KMS-11 (cell line): ENCODE data around the gene FLVCR1.
"Not testable (repeated sequence)": the region's sequence is repeated elsewhere in the genome, so short reads cannot be mapped to it uniquely, and the experiment has no call there.

Source experiments
- H2AFZ ChIP-seq: fragments of 200-600 bp; sonication (generic); 2 replicates; pipeline ENCODE4 v1.6.1; 2016; ENCODE audit warnings: antibody characterized with exemption, mixed run types, low read depth
- H3K27ac ChIP-seq: fragments of 200-600 bp; sonication (generic); 2 replicates; pipeline ENCODE4 v1.6.1; 2016; ENCODE audit warnings: mild to moderate bottlenecking, mixed run types
- H3K27me3 ChIP-seq: fragments of 200-600 bp; sonication (generic); 2 replicates; pipeline ENCODE4 v1.6.1; 2017; ENCODE audit warnings: mild to moderate bottlenecking, low read depth, mixed run types, moderate library complexity; ENCODE audit not compliant: insufficient read depth
- H3K36me3 ChIP-seq: fragments of 200-600 bp; sonication (generic); 2 replicates; pipeline ENCODE4 v1.6.1; 2017; ENCODE audit warnings: mild to moderate bottlenecking, mixed run types; ENCODE audit not compliant: insufficient read depth
- H3K4me1 ChIP-seq: fragments of 200-600 bp; sonication (generic); 2 replicates; pipeline ENCODE4 v1.6.1; 2016; ENCODE audit warnings: mild to moderate bottlenecking, low read depth, mixed run types; ENCODE audit not compliant: poor library complexity, severe bottlenecking
- H3K4me2 ChIP-seq: fragments of 200-600 bp; sonication (generic); 2 replicates; pipeline ENCODE4 v1.7.0; 2016; ENCODE audit warnings: mild to moderate bottlenecking, mixed run types
- H3K4me3 ChIP-seq: fragments of 200-600 bp; sonication (generic); IDR thresholded peaks from 2 replicates; pipeline ENCODE4 v1.6.1; 2017; ENCODE audit warnings: low read depth, low read length, mixed read lengths; ENCODE audit not compliant: insufficient read depth
- H3K79me2 ChIP-seq: fragments of 200-600 bp; sonication (generic); 2 replicates; pipeline ENCODE4 v1.6.1; 2016; ENCODE audit warnings: low read depth, mixed run types; ENCODE audit not compliant: insufficient read depth
- H3K9ac ChIP-seq: fragments of 200-600 bp; sonication (generic); 2 replicates; pipeline ENCODE4 v1.6.1; 2016; ENCODE audit warnings: mild to moderate bottlenecking, mixed run types
- H4K20me1 ChIP-seq: fragments of 200-600 bp; sonication (generic); 2 replicates; pipeline ENCODE4 v1.6.1; 2016; ENCODE audit warnings: mild to moderate bottlenecking, mixed run types; ENCODE audit not compliant: insufficient read depth
- CTCF ChIP-seq: fragments of 200-600 bp; sonication (generic); conservative IDR thresholded peaks from 2 replicates; pipeline ENCODE4 v1.6.1; 2017; ENCODE audit warnings: low read depth, mild to moderate bottlenecking, antibody characterized with exemption, low read length, moderate library complexity, mixed read lengths

Gene FLVCR1

GRCh38 chr1:212909652-212910063 lies 51.6 kb downstream of the FLVCR1 start:
- H2AFZ ChIP-seq, result no peak overlapping the region
- no peaks in the 10 kb centered on the region for H3K27me3 ChIP-seq
- no peaks in the 10 kb centered on the region for H3K79me2 ChIP-seq
- H3K4me3 ChIP-seq, result no peak overlapping the region
- no peak overlapping the region for H3K27ac ChIP-seq
- no peaks in the 10 kb centered on the region for H3K36me3 ChIP-seq
- no peak overlapping the region for H3K4me2 ChIP-seq
- H3K9ac ChIP-seq, result no peak overlapping the region
- no peak for TF ChIP-seq CTCF
- no peaks in the 10 kb centered on the region for H3K4me1 ChIP-seq
- no peaks in the 10 kb centered on the region for H4K20me1 ChIP-seq

- not testable (repeated sequence) for H3K4me3 ChIP-seq, H3K27ac ChIP-seq, H3K27me3 ChIP-seq, H3K36me3 ChIP-seq, H4K20me1 ChIP-seq, H3K4me2 ChIP-seq, H3K79me2 ChIP-seq, H2AFZ ChIP-seq, H3K9ac ChIP-seq, H3K4me1 ChIP-seq
Measured at GRCh38 chr1:212910213-212910612, 52.1 kb downstream of the FLVCR1 start.

GRCh38 chr1:212913638-212914037 lies 55.6 kb downstream of the FLVCR1 start:
- H3K36me3 ChIP-seq, H3K4me1 ChIP-seq, H3K79me2 ChIP-seq, H3K27ac ChIP-seq, H2AFZ ChIP-seq, H3K4me2 ChIP-seq, H3K9ac ChIP-seq, H4K20me1 ChIP-seq, H3K4me3 ChIP-seq, H3K27me3 ChIP-seq: not testable (repeated sequence)

GRCh38 chr1:212914110-212914509 lies 56.0 kb downstream of the FLVCR1 start:
- H3K9ac ChIP-seq, H3K27ac ChIP-seq, H3K4me3 ChIP-seq, H4K20me1 ChIP-seq, H3K4me2 ChIP-seq, H3K79me2 ChIP-seq, H3K36me3 ChIP-seq, H3K4me1 ChIP-seq, H2AFZ ChIP-seq, H3K27me3 ChIP-seq: not testable (repeated sequence)

GRCh38 chr1:212914789-212915188 lies 56.7 kb downstream of the FLVCR1 start:
- TF ChIP-seq CTCF, result no peak
- Histone ChIP-seq H3K4me3 (no peak overlapping the region), H2AFZ (no peak overlapping the region), H3K27ac (no peak overlapping the region), H3K9ac (no peak overlapping the region), H4K20me1 (no peaks in the 10 kb centered on the region), H3K27me3 (no peaks in the 10 kb centered on the region), H3K36me3 (no peaks in the 10 kb centered on the region), H3K4me2 (no peak overlapping the region), H3K4me1 (no peaks in the 10 kb centered on the region), H3K79me2 (no peaks in the 10 kb centered on the region)

GRCh38 chr1:212915245-212916091 lies 57.4 kb downstream of the FLVCR1 start:
- H3K4me3 ChIP-seq, result no peak overlapping the region
- no peaks in the 10 kb centered on the region for H3K79me2 ChIP-seq
- H4K20me1 ChIP-seq, result no peaks in the 10 kb centered on the region
- H3K27me3 ChIP-seq, result no peaks in the 10 kb centered on the region
- TF ChIP-seq CTCF, result 0 out of 2 replicates have a peak, but pooled peaks have one; percentile 12
- H3K9ac ChIP-seq, result no peak overlapping the region
- no peak overlapping the region for H3K4me2 ChIP-seq
- no peak overlapping the region for H2AFZ ChIP-seq
- no peaks in the 10 kb centered on the region for H3K36me3 ChIP-seq
- no peak overlapping the region for H3K27ac ChIP-seq
- H3K4me1 ChIP-seq, result no peaks in the 10 kb centered on the region
